NCI-H69 (cell line): ENCODE measurements around the gene LTBR.

Experiments
- DNase-seq: peaks from one replicate; lab custom pipeline; 2025; lab: John Stamatoyannopoulos, UW

Gene LTBR

GRCh38 chr12:6346942-6347341 lies 37.0 kb upstream of the LTBR start:
- DNase-seq: no peak

GRCh38 chr12:6347367-6348338 lies 36.3 kb upstream of the LTBR start:
- no peak for DNase-seq

GRCh38 chr12:6351622-6352021 lies 32.3 kb upstream of the LTBR start:
- no peak for DNase-seq

DNA sequence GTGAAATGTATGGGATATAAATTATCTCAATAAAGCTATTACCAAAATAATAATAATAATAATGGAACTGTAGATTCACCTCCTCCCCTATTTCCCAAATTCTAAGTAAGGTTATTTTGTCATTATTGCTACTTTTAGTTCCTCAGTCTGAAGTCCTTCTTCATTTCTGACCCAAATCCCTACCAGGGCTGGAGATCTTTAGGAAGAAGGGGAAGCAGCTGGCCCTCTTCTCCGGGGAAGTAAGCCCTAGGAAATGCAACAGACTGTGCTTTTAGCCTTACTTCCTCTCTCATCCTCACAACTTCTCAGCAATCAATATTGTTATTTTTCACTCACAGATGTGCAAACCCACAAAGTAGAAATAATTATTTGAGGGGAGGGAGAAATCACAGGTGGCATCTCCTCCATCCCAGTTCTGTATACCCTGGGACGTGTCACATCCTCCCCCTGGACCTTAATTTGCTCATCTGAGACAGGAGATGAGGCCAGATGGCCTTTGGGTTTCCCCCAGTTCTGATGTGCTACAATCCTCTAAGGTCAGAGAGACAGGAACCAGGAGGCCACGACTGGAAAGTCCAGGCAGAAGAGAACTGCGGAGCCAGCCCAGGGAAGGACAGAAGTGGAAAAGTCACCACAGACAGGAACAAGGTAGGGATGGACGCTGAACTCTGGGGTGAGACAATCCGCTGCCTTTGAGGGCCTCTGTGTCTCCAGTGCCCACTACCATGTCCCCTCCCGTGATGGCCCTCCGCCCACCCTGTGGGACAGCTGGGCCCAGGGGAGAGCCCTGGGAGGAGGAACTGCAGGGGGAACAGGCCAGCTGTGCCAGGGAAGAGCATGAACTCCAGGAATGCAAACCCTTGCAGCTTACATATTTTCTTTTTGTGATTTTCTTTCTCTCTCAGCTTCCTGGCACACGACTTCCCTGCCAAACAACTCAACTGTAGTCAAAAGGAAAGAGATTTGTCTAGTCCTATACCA lies 31.5 kb upstream of the LTBR start:
- no peak for DNase-seq

GRCh38 chr12:6354495-6355393 lies 29.2 kb upstream of the LTBR start:
- DNase-seq: no peak

DNA sequence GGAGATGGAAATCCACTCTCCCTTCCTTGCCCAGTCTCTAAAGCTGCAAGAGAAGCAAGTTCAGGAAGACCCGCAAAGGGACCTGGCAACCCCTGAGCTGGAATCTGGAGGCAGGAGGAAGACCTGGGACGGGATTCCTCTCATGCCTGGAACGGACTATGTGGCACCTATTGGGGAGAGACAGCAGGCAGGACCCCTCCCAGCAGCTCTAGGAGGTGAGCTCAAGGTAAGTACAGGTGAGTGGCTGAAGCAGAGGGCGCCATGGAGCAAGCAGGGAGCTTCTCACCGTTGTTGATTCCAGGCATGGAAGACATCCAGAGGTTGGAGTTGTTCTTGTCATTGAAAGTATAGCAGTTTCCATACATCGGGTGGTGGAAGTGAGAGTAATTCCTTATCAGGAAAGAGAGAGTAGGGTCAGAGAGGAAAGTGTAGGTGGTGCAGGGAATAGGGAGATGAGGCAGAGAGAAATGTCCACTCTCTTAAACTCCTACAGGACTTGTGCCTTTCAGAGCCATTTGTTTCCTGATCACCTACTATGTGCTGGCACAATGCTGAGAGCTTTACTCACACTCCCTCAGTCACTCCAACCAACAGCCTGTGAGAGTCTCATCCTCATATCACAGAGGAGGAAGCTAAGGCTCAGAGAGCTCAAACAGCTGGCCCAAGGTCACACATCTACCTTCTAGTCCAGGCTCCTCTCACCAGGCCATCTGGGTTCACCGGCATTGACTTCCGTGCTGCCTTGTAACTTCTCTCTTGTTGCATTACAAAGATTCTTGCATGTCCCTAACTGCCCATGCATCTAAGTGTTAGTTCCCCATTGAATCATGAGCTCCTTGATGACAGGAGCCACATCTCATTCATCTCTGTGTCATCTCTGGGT lies 28.2 kb upstream of the LTBR start:
- DNase-seq: peak; percentile 37

GRCh38 chr12:6356374-6356820 lies 27.6 kb upstream of the LTBR start:
- DNase-seq: no peak

- no peak for DNase-seq
These were observed 25.1 kb upstream of the LTBR start for GRCh38 chr12:6358881-6359280.

GRCh38 chr12:6360080-6360571 lies 23.8 kb upstream of the LTBR start:
- no peak for DNase-seq

- DNase-seq: no peak
These were observed 23.1 kb upstream of the LTBR start for GRCh38 chr12:6360578-6361490.

DNA sequence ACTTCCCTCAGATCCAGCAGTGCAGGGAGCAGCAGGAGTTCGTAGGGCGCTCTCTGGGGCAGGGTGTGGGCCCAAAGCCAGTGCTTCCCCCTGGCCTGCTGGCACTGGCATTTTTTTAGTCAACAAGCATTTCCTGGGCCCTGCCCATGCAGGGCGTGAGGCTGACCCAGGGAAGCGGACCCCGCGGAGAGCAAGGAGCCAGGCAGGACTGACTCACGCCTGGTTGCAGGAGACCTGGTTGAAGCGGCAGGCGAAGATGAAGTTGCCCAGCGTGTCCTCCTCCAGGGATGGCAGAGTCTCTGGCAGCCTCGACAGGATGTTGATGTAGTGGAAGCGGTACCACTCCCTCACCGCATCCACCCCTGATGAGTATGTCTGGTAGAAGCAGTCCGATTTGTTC lies 22.1 kb upstream of the LTBR start:
- no peak for DNase-seq

DNA sequence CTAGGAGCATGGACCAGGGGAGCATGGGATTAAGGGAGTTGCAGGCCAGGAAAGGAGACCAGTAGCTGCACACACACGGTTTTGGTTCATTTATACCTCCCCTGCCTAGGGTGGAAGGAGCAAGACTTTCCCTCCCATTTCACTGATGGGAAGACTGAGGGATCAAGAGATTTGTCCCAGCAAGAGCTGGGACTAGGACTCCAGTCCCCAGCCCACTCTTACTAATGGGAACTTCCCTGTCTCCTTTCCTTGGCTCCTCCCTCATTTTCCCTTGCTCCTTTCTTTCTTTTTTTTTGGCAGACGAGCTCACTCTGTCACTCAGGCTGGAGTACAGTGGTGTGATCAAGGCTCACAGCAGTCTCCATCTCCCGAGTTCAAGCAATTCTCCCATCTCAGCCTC lies 21.6 kb upstream of the LTBR start:
- DNase-seq: no peak

DNA sequence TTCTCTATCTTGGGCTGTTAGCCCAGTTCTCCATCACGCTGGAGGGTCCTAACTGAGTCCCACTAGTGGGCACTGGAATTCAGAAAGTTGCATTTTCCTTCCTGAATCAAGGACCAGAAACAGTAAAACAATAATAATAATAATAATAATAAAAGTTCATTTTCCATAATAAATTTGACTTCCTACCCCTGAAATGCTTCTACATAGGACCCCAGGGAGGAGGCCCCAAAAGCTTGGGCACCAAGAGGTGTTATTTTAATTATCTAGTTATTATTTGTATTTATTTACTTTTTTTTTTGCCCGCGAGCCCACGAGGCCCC lies 21.0 kb upstream of the LTBR start:
- no peak for DNase-seq

GRCh38 chr12:6363330-6364043 lies 20.5 kb upstream of the LTBR start:
- no peak for DNase-seq

DNA sequence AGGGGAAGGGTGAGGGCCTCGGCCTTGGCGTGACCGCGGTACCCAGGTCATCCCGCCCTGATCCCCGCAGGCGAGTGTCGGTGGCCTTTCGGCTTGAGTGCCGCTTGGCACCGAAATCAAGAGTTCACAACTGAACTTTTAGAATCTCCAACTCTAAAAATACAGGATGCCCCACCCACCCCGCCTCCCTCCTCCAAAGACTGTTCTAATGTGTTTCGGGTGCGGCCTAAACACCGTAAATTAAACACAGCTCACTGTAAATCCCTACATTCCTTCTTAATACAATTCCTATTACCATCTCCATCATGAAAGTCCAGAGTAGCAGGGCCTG lies 20.0 kb upstream of the LTBR start:
- no peak for DNase-seq

- peak; percentile 69 for DNase-seq
These were observed 16.6 kb upstream of the LTBR start for GRCh38 chr12:6367065-6367968.

DNA sequence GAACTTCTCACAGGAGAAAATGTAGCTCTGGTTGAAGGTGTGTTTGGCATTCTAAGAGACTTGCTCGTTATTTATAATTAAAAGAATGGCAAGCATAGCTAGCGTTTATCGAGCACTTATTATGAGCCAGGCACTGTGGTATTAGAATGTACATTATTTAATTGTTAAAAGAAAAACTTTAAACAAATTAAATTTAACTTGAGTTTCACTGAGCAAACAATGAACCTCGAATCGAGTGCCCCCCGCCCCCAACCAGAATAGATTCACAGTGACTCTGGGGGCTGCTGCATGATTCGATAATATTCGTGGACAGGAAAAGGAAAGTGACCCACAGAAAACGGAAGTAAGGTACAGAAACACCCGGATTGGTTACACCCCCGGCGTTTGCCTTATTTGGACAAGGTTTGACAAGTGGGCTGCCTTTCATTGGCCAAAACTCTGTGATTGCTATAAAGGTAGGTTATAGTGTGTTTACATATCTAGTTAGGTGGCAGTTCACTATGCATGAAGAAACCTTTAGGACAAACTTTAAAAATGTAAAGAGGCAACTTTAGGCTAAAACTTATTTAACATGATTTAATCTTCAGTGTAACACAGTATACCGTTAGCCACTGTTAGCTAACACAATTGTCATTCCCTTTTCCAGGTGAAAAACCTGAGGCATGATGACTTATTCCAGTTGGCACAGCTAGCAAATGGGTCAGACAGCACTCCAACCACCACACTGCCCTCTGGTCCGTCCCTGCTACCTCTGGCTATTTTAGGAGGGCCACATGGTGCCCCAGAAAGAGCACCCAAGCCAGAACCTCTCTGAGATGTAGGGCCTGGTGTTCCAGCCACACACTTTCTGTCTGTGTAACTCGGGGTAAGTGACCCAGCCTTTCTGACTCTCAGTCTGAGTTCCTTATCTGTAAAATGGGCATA lies 15.7 kb upstream of the LTBR start:
- no peak for DNase-seq
